IPS-18a (cell line): ENCODE results near the gene OR10A4.
A peak's percentile ranks its signal among the peaks of the same experiment; 100 is the strongest.
"Not testable (repeated sequence)": the region's sequence is repeated elsewhere in the genome, so short reads cannot be mapped to it uniquely, and the experiment has no call there.

Source experiments
- H3K27ac ChIP-seq: one replicate; pipeline ENCODE4 v1.5.1; 2013; ENCODE audit warnings: low read length
- H3K27me3 ChIP-seq: one replicate; pipeline ENCODE4 v1.6.1; 2013; ENCODE audit warnings: mild to moderate bottlenecking, low read length; ENCODE audit not compliant: control insufficient read depth, insufficient read depth
- H3K36me3 ChIP-seq: one replicate; pipeline ENCODE4 v1.6.1; 2013; ENCODE audit warnings: low read depth, low read length; ENCODE audit not compliant: control insufficient read depth
- H3K4me1 ChIP-seq: one replicate; pipeline ENCODE4 v1.6.1; 2013; ENCODE audit warnings: low read depth, low read length; ENCODE audit not compliant: control insufficient read depth
- H3K4me3 ChIP-seq: one replicate; pipeline ENCODE4 v1.5.1; 2013; ENCODE audit warnings: low read length
- H3K9ac ChIP-seq: one replicate; pipeline ENCODE4 v1.6.1; 2013; ENCODE audit warnings: mild to moderate bottlenecking, low read length, moderate library complexity
- H3K9me3 ChIP-seq: one replicate; pipeline ENCODE4 v1.6.1; 2013; ENCODE audit warnings: low read depth, low read length; ENCODE audit not compliant: control insufficient read depth

Gene OR10A4

DNA sequence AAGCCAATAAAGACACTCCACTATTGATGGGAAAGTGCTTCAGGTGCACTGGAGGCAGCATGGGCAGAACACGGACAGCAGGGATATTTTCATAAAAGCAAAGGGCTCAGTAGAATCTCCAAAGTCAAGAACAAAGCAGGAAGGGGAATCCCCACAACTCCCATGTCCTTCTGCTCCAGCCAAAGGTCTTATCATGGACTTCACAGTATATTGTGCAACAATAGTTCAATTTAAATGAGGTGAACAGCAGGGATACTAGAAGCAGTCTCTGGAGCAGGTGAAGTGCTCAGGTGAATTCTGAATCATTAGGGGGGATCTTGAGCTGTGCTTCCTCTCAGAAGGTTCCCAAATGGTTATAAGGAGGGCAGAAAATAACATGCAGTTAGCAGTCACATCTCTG lies 22.5 kb downstream of the OR10A4 start:
- Histone ChIP-seq H3K4me3 (no peak overlapping the region), H3K9me3 (no peaks in the 10 kb centered on the region), H3K9ac (no peak overlapping the region), H3K4me1 (no peaks in the 10 kb centered on the region), H3K36me3 (no peaks in the 10 kb centered on the region), H3K27me3 (no peaks in the 10 kb centered on the region), H3K27ac (no peak overlapping the region)

DNA sequence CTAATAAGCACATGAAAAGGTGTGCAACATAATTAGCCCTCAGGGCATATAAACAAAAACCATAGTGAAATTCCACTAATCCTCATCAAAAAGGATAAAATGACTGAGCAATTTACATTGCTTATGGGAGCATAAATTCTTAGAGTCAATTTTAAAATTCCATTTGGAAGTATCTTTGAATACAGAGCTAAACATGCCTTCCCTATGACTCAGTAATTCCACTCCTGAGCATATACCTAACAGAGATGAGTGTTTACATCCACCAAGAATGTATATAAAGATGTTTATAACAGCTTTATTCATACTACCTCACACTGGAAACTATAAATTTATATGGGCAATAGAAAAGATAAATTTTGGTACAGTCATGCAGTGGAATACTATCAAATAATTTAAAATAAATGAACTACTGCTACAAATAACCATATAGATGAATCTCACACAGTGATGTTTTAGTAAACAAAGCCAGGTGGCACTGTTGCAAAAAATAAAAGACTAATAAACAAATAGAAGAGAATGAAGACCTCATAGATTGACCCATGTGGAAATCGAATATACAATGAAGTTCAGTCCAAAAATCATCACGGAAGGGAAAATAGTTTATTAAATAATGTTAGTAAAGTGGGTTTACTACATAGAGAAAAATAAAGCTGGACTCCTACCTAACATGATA lies 24.0 kb downstream of the OR10A4 start:
- no peaks in the 10 kb centered on the region for H3K36me3 ChIP-seq
- peaks cover 5% of the 10 kb centered on the region for H3K9me3 ChIP-seq
- no peaks in the 10 kb centered on the region for H3K4me1 ChIP-seq
- no peaks in the 10 kb centered on the region for H3K27me3 ChIP-seq
- H3K9ac ChIP-seq = no peak overlapping the region
- no peak overlapping the region for H3K4me3 ChIP-seq
- H3K27ac ChIP-seq = no peak overlapping the region

DNA sequence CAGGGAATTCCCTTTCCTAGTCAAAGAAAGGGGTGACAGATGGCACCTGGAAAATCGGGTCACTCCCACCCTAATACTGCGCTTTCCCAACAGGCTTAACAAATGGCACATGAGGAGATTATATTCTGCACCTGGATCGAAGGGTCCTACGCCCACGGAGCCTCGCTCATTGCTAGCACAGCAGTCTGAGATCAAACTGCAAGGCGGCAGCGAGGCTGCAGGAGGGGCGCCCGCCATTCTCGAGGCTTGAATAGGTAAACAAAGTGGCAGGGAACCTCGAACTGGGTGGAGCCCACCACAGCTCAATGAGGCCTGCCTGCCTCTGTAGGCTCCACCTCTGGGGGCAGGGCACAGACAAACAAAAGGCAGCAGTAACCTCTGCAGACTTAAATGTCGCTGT lies 28.4 kb downstream of the OR10A4 start:
- H3K36me3 ChIP-seq, H3K27me3 ChIP-seq, H3K4me1 ChIP-seq, H3K27ac ChIP-seq, H3K9ac ChIP-seq, H3K4me3 ChIP-seq, H3K9me3 ChIP-seq: not testable (repeated sequence)

DNA sequence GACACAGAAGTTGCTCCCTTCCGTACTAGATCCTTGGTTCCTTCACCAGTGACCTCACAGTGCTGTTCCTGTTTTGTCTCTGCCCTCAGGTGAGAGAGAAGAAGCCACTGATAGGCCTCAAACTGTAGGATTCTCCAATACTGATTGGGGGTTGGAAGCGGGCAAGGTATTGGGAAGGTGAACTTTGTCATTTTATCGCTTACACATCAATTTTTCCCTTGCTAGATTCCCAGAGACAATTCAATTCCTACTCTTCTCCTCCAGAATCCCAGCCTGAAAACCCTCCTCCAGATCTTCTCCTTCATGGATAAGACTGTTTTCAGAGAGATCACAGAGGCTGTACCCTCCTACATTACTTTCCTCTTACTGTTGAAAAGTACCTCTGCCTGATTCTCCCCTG lies 35.0 kb downstream of the OR10A4 start:
- Histone ChIP-seq H3K9ac (no peak overlapping the region), H3K9me3 (no peaks in the 10 kb centered on the region), H3K4me1 (no peaks in the 10 kb centered on the region), H3K4me3 (no peak overlapping the region), H3K27ac (no peak overlapping the region), H3K27me3 (no peaks in the 10 kb centered on the region), H3K36me3 (no peaks in the 10 kb centered on the region)

- H3K9ac ChIP-seq = no peak overlapping the region
- no peaks in the 10 kb centered on the region for H3K4me1 ChIP-seq
- H3K27ac ChIP-seq = no peak overlapping the region
- H3K4me3 ChIP-seq = no peak overlapping the region
- H3K36me3 ChIP-seq = no peaks in the 10 kb centered on the region
- no peaks in the 10 kb centered on the region for H3K27me3 ChIP-seq
- no peaks in the 10 kb centered on the region for H3K9me3 ChIP-seq
Measured at GRCh38 chr11:6911948-6912347, 35.5 kb downstream of the OR10A4 start.

DNA sequence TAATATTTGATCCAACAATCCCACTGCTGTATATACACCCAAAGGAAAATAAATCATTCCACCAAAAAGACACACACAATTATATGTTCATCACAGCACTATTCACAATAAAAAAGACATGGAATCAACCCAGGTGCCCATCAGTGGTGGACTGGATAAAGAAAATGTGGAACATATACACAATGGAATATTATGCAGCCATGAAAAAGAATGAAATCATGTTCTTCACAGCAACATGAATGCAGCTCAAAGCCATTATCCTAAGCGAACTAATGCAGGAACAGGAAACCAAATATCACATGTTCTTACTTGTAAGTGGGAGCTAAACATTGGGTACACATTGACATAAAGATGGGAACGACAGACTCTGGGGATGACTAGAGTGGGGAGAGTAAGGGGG lies 43.3 kb downstream of the OR10A4 start:
- no peaks in the 10 kb centered on the region for H3K27me3 ChIP-seq
- no peaks in the 10 kb centered on the region for H3K36me3 ChIP-seq
- H3K4me1 ChIP-seq = no peaks in the 10 kb centered on the region
- H3K9me3 ChIP-seq = no peaks in the 10 kb centered on the region
- no peak overlapping the region for H3K27ac ChIP-seq
- no peak overlapping the region for H3K9ac ChIP-seq
- no peak overlapping the region for H3K4me3 ChIP-seq

DNA sequence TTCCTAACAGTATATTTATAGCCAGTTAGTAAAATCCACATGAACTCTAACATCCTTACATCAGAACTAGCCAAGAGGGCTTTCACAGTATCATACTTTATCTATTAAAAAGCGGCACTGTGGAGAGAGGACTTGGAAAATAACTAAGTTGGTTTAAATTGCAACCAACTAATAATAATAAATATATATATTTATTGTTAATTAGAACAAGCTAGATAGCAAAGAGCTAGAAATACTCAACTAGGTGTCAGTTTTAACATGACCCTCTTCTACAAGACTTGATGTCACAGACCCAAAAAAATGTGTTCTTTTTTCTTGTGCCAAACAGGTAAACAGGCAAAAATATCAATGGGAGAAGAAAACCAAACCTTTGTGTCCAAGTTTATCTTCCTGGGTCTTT lies 44.3 kb downstream of the OR10A4 start, which contains the start of gene OR2D3:
OR2D3 (plus strand) TSS at position 301 of the 400 bp plus-strand sequence; CDS start at position 301, 0 bp downstream.
- no peaks in the 10 kb centered on the region for H3K36me3 ChIP-seq
- no peaks in the 10 kb centered on the region for H3K9me3 ChIP-seq
- H3K9ac ChIP-seq = no peak within 1 kb of the TSS
- no peak within 1 kb of the TSS for H3K27ac ChIP-seq
- H3K27me3 ChIP-seq = no peaks in the 10 kb centered on the region
- peaks cover under 1% of the 10 kb centered on the region for H3K4me1 ChIP-seq
- no peak within 1 kb of the TSS for H3K4me3 ChIP-seq

DNA sequence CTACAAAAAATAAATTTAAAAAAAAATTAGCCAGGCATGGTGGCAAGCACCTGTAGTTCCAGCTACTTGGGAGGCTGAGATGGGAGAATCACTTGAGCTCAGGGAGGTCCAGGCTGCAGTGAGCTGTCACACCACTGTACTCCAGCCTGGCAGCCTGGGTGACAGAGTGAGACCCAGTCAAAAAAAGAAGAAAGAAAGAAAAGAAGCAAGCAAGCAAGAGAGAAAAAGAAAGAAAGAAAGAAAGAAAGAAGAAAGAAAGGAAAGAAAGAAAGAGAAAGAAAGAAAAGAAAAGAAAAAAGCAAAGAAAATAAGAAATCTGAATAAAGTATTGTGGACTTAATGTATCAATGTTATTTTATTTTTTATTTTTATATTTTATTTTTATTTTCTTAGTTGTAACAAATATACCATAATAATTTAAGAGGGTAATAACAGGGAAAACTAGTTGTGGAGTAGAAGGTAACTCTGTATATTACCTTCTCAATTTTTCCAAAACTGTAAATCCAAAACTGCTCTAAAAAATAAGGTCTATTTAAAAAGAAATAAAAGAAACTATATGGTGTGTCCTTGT lies 48.7 kb downstream of the OR10A4 start:
- Histone ChIP-seq H3K9ac (no peak overlapping the region), H3K9me3 (no peaks in the 10 kb centered on the region), H3K27me3 (no peaks in the 10 kb centered on the region), H3K4me3 (no peak overlapping the region), H3K27ac (no peak overlapping the region), H3K4me1 (peaks cover 19% of the 10 kb centered on the region), H3K36me3 (no peaks in the 10 kb centered on the region)

DNA sequence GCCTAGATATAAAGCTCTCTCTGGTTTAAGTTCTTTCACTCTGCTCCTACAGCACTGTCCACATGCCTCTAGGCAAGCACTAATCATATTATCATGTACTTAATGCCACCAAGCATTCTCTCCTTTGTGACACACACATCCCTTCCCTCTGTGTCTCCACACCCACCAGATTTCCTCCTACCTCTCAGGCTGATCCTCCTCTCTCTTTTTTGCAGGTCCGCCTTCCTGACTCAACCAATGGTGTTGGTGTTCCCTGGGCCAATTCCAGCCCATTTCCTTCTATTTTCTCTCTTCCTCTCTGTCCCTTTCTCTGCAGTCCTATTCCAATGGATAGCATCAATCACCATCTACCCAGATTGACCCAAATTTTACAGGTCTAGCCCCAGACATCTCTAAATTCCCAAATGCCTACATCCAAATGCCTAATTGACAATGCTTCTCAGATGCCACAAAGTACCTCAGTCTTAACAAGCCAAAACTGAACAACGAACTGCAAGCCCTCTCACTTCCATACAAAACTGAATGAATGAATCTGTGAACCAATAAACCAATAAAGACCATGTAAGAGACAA lies 49.3 kb downstream of the OR10A4 start:
- peak overlapping the region; percentile 12 for H3K27ac ChIP-seq
- peak overlapping the region; percentile 87 for H3K9ac ChIP-seq
- no peaks in the 10 kb centered on the region for H3K36me3 ChIP-seq
- H3K4me3 ChIP-seq = peak overlapping the region; percentile 85
- H3K4me1 ChIP-seq = peaks cover 19% of the 10 kb centered on the region
- H3K27me3 ChIP-seq = no peaks in the 10 kb centered on the region
- no peaks in the 10 kb centered on the region for H3K9me3 ChIP-seq

- H3K9ac ChIP-seq = peak within 1 kb of the TSS; percentile 87
Measured at GRCh38 chr11:6926208-6927029, 50.0 kb downstream of the OR10A4 start, which contains the start of gene ZNF215. Gene ZNF215, plus strand, starts transcription at chr11:6926426. Its CDS starts 5,847 bp downstream, at chr11:6932273.

GRCh38 chr11:6927030-6927617 lies 50.7 kb downstream of the OR10A4 start:
- H3K4me1 ChIP-seq = peaks cover 19% of the 10 kb centered on the region

More at GRCh38 chr11:6926208-6927029, 50.0 kb downstream of the OR10A4 start, which contains the start of gene ZNF215:
- no peaks in the 10 kb centered on the region for H3K36me3 ChIP-seq
- peaks cover 19% of the 10 kb centered on the region for H3K4me1 ChIP-seq
- peak within 1 kb of the TSS; percentile 18 for H3K27ac ChIP-seq
- peak within 1 kb of the TSS; percentile 85 for H3K4me3 ChIP-seq
- H3K27me3 ChIP-seq = no peaks in the 10 kb centered on the region
- H3K9me3 ChIP-seq = no peaks in the 10 kb centered on the region

More at GRCh38 chr11:6927030-6927617, 50.7 kb downstream of the OR10A4 start:
- no peaks in the 10 kb centered on the region for H3K9me3 ChIP-seq
- H3K27ac ChIP-seq = no peak overlapping the region
- peak overlapping the region; percentile 85 for H3K4me3 ChIP-seq
- peak overlapping the region; percentile 87 for H3K9ac ChIP-seq
- H3K36me3 ChIP-seq = peaks cover under 1% of the 10 kb centered on the region
- no peaks in the 10 kb centered on the region for H3K27me3 ChIP-seq
